H1 (cell line): ENCODE data around the gene PDE2A. TPM values are rescaled to one million over a fixed set of nuclear protein-coding genes. Genes with fewer than 3 reads are reported as not detected.

Experiments used
- CTCF ChIA-PET: fragments of 300-600 bp; sonication (Branson Sonifier 250); formaldehyde crosslinking; loops from one replicate; lab custom pipeline; 2021; ENCODE audit not compliant: partially characterized antibody; lab: Charles Lee
- POLR2A ChIA-PET: fragments of 300-600 bp; sonication (Branson Sonifier 250); formaldehyde crosslinking; loops from one replicate; lab custom pipeline; 2021; ENCODE audit warnings: inconsistent platforms; ENCODE audit not compliant: partially characterized antibody; lab: Charles Lee
- DNase-seq, 2 experiments: peaks; one replicate each; pipeline versions ENCODE4 v3.0.0 to v3.0.0-alpha.2; 2010 to 2022; ENCODE audit warnings: low spot score in 2 of 2, low read depth in 1 of 2, mixed read lengths in 1 of 2
- FAIRE-seq: peaks from 2 replicates; lab custom pipeline; 2011; peaks lifted over from hg19 to GRCh38; lab: Jason Lieb, UNC
- H2AFZ ChIP-seq: 2 replicates; pipeline ENCODE4 v1.8.1; 2012; ENCODE audit warnings: low read length, inconsistent platforms
- H2AK5ac ChIP-seq: 2 replicates; pipeline ENCODE4 v1.6.1; 2013; ENCODE audit warnings: low read depth, low read length
- H2BK120ac ChIP-seq: replicated peaks from 2 replicates; pipeline ENCODE3; 2013; ENCODE audit warnings: low read depth, low read length, inconsistent platforms
- H2BK12ac ChIP-seq: 2 replicates; pipeline ENCODE4 v1.6.1; 2013; ENCODE audit warnings: low read depth, low read length
- H2BK15ac ChIP-seq: 2 replicates; pipeline ENCODE4 v1.6.1; 2013; ENCODE audit warnings: low read length
- H2BK20ac ChIP-seq: 2 replicates; pipeline ENCODE4 v1.6.1; 2013; ENCODE audit warnings: low read length
- H2BK5ac ChIP-seq: 2 replicates; pipeline ENCODE4 v1.6.1; 2013; ENCODE audit warnings: low read depth, low read length
- H3K14ac ChIP-seq: 2 replicates; pipeline ENCODE4 v1.6.1; 2013; ENCODE audit warnings: inconsistent platforms; ENCODE audit not compliant: insufficient read length
- H3K18ac ChIP-seq: 2 replicates; pipeline ENCODE4 v1.6.1; 2013; ENCODE audit warnings: low read length; ENCODE audit errors: extremely low read depth
- H3K23ac ChIP-seq: 2 replicates; pipeline ENCODE4 v1.6.1; 2013; ENCODE audit warnings: inconsistent platforms; ENCODE audit not compliant: insufficient read length
- H3K23me2 ChIP-seq: 2 replicates; pipeline ENCODE4 v1.6.1; 2013; ENCODE audit warnings: low read depth, low read length
- H3K27ac ChIP-seq: 2 replicates; pipeline ENCODE4 v1.6.1; 2011; ENCODE audit warnings: low read depth, low read length, inconsistent platforms
- H3K27me3 ChIP-seq, 4 experiments: replicated peaks in 1 of 4; 1 replicate in 1 of 4; 2 replicates in 3 of 4; pipeline versions ENCODE4 v1.6.1 to v1.8.1; 2011 to 2013; ENCODE audit warnings: low read length in 3 of 4, mild to moderate bottlenecking in 3 of 4, inconsistent platforms in 2 of 4, mixed read lengths in 2 of 4, moderate library complexity in 1 of 4; ENCODE audit not compliant: control insufficient read depth in 3 of 4, insufficient read depth in 3 of 4; ENCODE audit errors: extremely low read depth in 1 of 4
- H3K36me3 ChIP-seq, 4 experiments: 2 replicates each; pipeline versions ENCODE4 v1.6.1 to v1.8.1; 2011 to 2013; ENCODE audit warnings: mild to moderate bottlenecking in 4 of 4, low read length in 3 of 4, moderate library complexity in 2 of 4, control low read depth in 1 of 4, inconsistent platforms in 1 of 4; ENCODE audit not compliant: insufficient read depth in 4 of 4, control insufficient read depth in 2 of 4
- H3K4ac ChIP-seq: replicated peaks from 2 replicates; pipeline ENCODE3; 2013; ENCODE audit warnings: low read length, low read depth, mixed read lengths, inconsistent platforms; ENCODE audit not compliant: insufficient read length
- H3K4me1 ChIP-seq, 4 experiments: replicated peaks in 1 of 4; 1 replicate in 1 of 4; 2 replicates in 3 of 4; pipeline versions ENCODE4 v1.6.1 to v1.8.1; 2011 to 2013; ENCODE audit warnings: low read length in 3 of 4, inconsistent platforms in 2 of 4, mixed read lengths in 1 of 4; ENCODE audit not compliant: insufficient read depth in 4 of 4, control insufficient read depth in 3 of 4
- H3K4me2 ChIP-seq, 2 experiments: 2 replicates each; pipeline versions ENCODE4 v1.6.1 to v1.8.1; 2011 to 2013; ENCODE audit warnings: low read depth in 2 of 2, low read length in 2 of 2, control low read depth in 1 of 2, inconsistent platforms in 1 of 2, mild to moderate bottlenecking in 1 of 2; ENCODE audit not compliant: insufficient read depth in 1 of 2
- H3K4me3 ChIP-seq, 4 experiments: fragments of 200-600, 300-600 bp in 1 of 4; sonication (generic), shearing (Covaris generic), sonication (Bioruptor Twin) in 1 of 4; 2 replicates each; pipeline versions ENCODE4 v1.5.1 to v1.8.1; 2011 to 2016; ENCODE audit warnings: low read length in 4 of 4, low read depth in 3 of 4, control low read depth in 2 of 4, inconsistent platforms in 2 of 4, mild to moderate bottlenecking in 2 of 4, mixed read lengths in 1 of 4, moderate library complexity in 1 of 4; ENCODE audit not compliant: insufficient read depth in 2 of 4; ENCODE audit errors: extremely low read depth in 1 of 4
- H3K56ac ChIP-seq: replicated peaks from 2 replicates; pipeline ENCODE3; 2013; ENCODE audit warnings: low read depth, mild to moderate bottlenecking, mixed read lengths, low read length, inconsistent platforms; ENCODE audit not compliant: insufficient read length
- H3K79me1 ChIP-seq: 2 replicates; pipeline ENCODE4 v1.6.1; 2013; ENCODE audit warnings: low read depth, low read length, control low read depth
- H3K79me2 ChIP-seq, 2 experiments: 2 replicates each; pipeline versions ENCODE4 v1.6.1 to v1.8.1; 2012 to 2013; ENCODE audit warnings: low read length in 2 of 2, mild to moderate bottlenecking in 2 of 2, inconsistent platforms in 1 of 2; ENCODE audit not compliant: insufficient read depth in 2 of 2, control insufficient read depth in 1 of 2
- H3K9ac ChIP-seq, 4 experiments: replicated peaks in 1 of 4; 1 replicate in 1 of 4; 2 replicates in 3 of 4; pipeline versions ENCODE4 v1.6.1 to v1.8.1; 2011 to 2013; ENCODE audit warnings: low read depth in 3 of 4, low read length in 3 of 4, control low read depth in 2 of 4, mild to moderate bottlenecking in 2 of 4, moderate library complexity in 2 of 4, inconsistent platforms in 1 of 4; ENCODE audit errors: extremely low read depth in 1 of 4
- H3K9me3 ChIP-seq, 2 experiments: 2 replicates each; pipeline versions ENCODE4 v1.6.1 to v1.8.1; 2012 to 2013; ENCODE audit warnings: mild to moderate bottlenecking in 2 of 2, moderate library complexity in 2 of 2, control low read depth in 1 of 2, inconsistent platforms in 1 of 2, low read depth in 1 of 2, low read length in 1 of 2, mixed read lengths in 1 of 2; ENCODE audit not compliant: insufficient read depth in 2 of 2
- H4K20me1 ChIP-seq, 2 experiments: replicated peaks in 1 of 2; 2 replicates each; pipeline versions ENCODE3 to v1.8.1; 2011 to 2013; ENCODE audit warnings: inconsistent platforms in 2 of 2, low read length in 2 of 2, mild to moderate bottlenecking in 1 of 2; ENCODE audit not compliant: insufficient read depth in 2 of 2, control insufficient read depth in 1 of 2
- H4K5ac ChIP-seq: 2 replicates; pipeline ENCODE4 v1.6.1; 2013; ENCODE audit warnings: low read length, low read depth, mixed read lengths, inconsistent platforms; ENCODE audit not compliant: insufficient read length
- H4K8ac ChIP-seq: 2 replicates; pipeline ENCODE4 v1.8.0; 2013; ENCODE audit warnings: mild to moderate bottlenecking, moderate library complexity, low read length, inconsistent platforms; ENCODE audit not compliant: insufficient read depth; ENCODE audit errors: extremely low read depth
- H4K91ac ChIP-seq: replicated peaks from 2 replicates; pipeline ENCODE3; 2013; ENCODE audit warnings: low read length, mixed read lengths, inconsistent platforms; ENCODE audit not compliant: insufficient read length
- EZH2 ChIP-seq: fragments of 200-600 bp; sonication (generic); IDR thresholded peaks from 2 replicates; pipeline ENCODE4 v1.7.1; 2012; ENCODE audit warnings: low read depth, mild to moderate bottlenecking, moderate library complexity, low read length, inconsistent platforms; ENCODE audit not compliant: severe bottlenecking
- KDM4A ChIP-seq: IDR thresholded peaks from one replicate; pipeline ENCODE4 v1.7.1; 2012; ENCODE audit warnings: low read depth, mild to moderate bottlenecking, moderate library complexity, low read length, inconsistent platforms; ENCODE audit not compliant: severe bottlenecking
- MAFK ChIP-seq: IDR thresholded peaks from 2 replicates; pipeline ENCODE4 v1.6.1; 2012; ENCODE audit warnings: low read depth, mild to moderate bottlenecking, improper control_type of control experiment, low read length
- RXRA ChIP-seq: IDR thresholded peaks from 2 replicates; pipeline ENCODE4 v1.6.1; 2011; ENCODE audit warnings: low read depth, mild to moderate bottlenecking, low read length, moderate library complexity; ENCODE audit not compliant: insufficient read depth
- SUZ12 ChIP-seq: fragments of 200-600 bp; sonication (generic); IDR thresholded peaks from 2 replicates; pipeline ENCODE4 v1.6.1; 2012; ENCODE audit warnings: mild to moderate bottlenecking, inconsistent platforms, low read length, moderate library complexity, mixed read lengths
- WGBS, 2 experiments: shearing (Covaris generic) in 1 of 2; methylation state at CpG; one replicate each; pipeline versions ENCODE4 v1.1.6 to v1.1.7; 2013 to 2015; ENCODE audit warnings: low lambda C conversion rate in 2 of 2, mixed read lengths in 2 of 2, inconsistent platforms in 1 of 2, low coverage in 1 of 2, missing lambda C conversion rate in 1 of 2; ENCODE audit not compliant: insufficient replicate concordance in 2 of 2, insufficient coverage in 1 of 2, insufficient read length in 1 of 2; ENCODE audit errors: extremely low coverage in 1 of 2, missing lambda C conversion rate in 1 of 2; 5-methylcytosine and 5-hydroxymethylcytosine counted together
- polyA plus RNA-seq, 7 experiments: library from polyadenylated mRNA; depleted of rRNA in 3 of 7; stranded (reverse) in 5 of 7; unstranded in 2 of 7; fragments of >200 nt in 5 of 7; fragments of 200-250 nt in 2 of 7; gene quantifications; 1 replicate in 5 of 7; 2 replicates in 1 of 7; 4 replicates in 1 of 7; pipeline versions ENCODE4 v1.2.1 to v1.2.3, GENCODE V29; 2011 to 2013; ENCODE audit warnings: missing spikeins in 2 of 7, mixed read lengths in 2 of 7
- total RNA-seq: library from RNA; stranded (reverse); fragmentation: NEBNext Ultra II Directional; extraction: Animal tissue kit (Norgen Biotek cat#: 25700); gene quantifications from 2 replicates; pipeline ENCODE4 v1.2.1, GENCODE V29; 2021
- TF ChIP-seq, protein P1 (sequence below): IDR thresholded peaks from 2 replicates; pipeline ENCODE4 v1.6.1; 2011; ENCODE audit warnings: low read length, improper control_type of control experiment

Gene PDE2A
- total and polyA plus RNA-seq, 2 of the 8 experiments (the other 6 are each of a cell fraction or from before 2014, with no cell fraction given) = 3.4 to 7.1 TPM

DNA sequence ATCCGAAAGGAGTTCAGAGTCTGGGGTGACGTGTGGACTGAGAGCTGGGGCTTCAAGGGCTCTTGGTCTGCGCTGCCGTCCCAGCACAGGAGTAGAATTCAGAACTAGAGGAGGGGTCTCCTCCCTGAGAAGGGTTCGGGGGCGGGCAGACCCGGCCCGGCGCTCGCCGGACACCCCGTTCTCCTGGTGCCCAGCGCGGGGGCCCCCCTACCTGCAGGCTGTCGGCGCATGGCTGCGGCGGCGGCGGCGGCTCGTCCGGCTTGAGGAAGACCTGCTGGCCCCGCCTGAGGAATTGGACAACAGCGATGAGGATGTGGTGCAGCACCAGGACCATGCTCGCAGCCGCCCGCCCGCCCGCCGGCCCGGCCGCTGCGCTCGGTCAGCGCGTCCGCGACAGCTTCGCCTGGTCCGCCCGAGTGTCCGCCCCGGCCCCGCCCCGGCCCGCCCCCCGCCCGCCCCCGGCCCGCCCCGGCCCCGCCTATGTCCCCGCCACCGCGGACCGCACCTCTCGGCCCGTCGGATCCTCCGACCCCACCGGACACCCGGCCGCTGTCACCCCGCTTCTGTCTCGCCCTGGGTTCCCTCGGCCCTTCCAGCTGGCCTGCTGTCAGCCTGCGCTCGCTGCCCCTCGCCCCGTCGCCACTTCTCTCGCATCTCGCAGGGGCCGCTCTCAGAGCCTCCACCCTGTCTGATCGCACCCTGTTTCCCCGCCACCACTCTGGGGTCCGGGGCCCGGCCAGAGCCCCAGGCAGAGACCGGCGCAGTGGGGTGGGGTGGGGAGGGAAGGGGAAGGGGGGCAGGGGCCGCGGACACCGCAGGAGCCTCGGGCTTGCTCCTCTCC is 32.0 kb downstream of the PDE2A start:
- Histone ChIP-seq H4K91ac (no peak overlapping the region), H4K5ac (no peak overlapping the region), H3K9ac (no peak overlapping the region), H3K79me1 (no peaks in the 10 kb centered on the region), H4K8ac (peak overlapping the region; percentile 60), H3K4me3 (peak overlapping the region; percentile 14 to 60 (median 33)), H3K9me3 (no peaks in the 10 kb centered on the region), H2BK20ac (no peak overlapping the region), H3K36me3 (no peaks in the 10 kb centered on the region), H2BK15ac (no peak overlapping the region), H2AK5ac (no peak overlapping the region), H3K18ac (no peak overlapping the region), H3K23ac (no peak overlapping the region), H3K23me2 (peaks cover 10% of the 10 kb centered on the region; the same call in 1 of the 2 replicates), H2BK120ac (no peak overlapping the region), H4K20me1 (peaks cover 0 to 7% of the 10 kb centered on the region in 2 experiments), H3K4me1 (peaks cover 0 to 6% (median 3%) of the 10 kb centered on the region in 4 experiments; a peak in 5 of 7 replicates), H2BK12ac (no peak overlapping the region), H3K79me2 (no peaks in the 10 kb centered on the region), H3K56ac (no peak overlapping the region), H3K27ac (no peak overlapping the region), H3K27me3 (peaks cover 16 to 49% (median 37%) of the 10 kb centered on the region in 4 experiments), H2AFZ (no peak overlapping the region), H3K4me2 (peak overlapping the region; percentile 58 to 97), H2BK5ac (no peak overlapping the region), H3K14ac (no peak overlapping the region), H3K4ac (no peak overlapping the region)
- WGBS, 2 experiments = 15% methylated on average over 11 of the region's 85 CpGs; no CpG with 5 or more reads in 1 of the 2 experiments
- TF ChIP-seq SUZ12 = peak; percentile 59
- peak; percentile 63 for TF ChIP-seq EZH2
- TF ChIP-seq, protein P1, sequence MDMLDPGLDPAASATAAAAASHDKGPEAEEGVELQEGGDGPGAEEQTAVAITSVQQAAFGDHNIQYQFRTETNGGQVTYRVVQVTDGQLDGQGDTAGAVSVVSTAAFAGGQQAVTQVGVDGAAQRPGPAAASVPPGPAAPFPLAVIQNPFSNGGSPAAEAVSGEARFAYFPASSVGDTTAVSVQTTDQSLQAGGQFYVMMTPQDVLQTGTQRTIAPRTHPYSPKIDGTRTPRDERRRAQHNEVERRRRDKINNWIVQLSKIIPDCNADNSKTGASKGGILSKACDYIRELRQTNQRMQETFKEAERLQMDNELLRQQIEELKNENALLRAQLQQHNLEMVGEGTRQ = no peak
- TF ChIP-seq KDM4A = peak; percentile 22
- no peak for TF ChIP-seq MAFK
- TF ChIP-seq RXRA = no peak
- FAIRE-seq (no peak), DNase-seq (peak in 1 of 2 experiments; percentile 76)
- CTCF ChIA-PET = interaction anchor here (0.6 to 39.6 kb wide), 17 partner anchors 7 to 53 kb away, joined by 3 to 624 read pairs (median 4); partner anchors contain the start of gene PDE2A
- POLR2A ChIA-PET = interaction anchor here (0.6 to 1.5 kb wide), 3 partner anchors 28 to 149 kb away, joined by 3 to 5 read pairs (median 4); no protein-coding TSS in a partner anchor
